Activated T-cell treated with anti-CD3 and anti-CD28 coated beads for 48 hours (primary cell): ENCODE measurements around the gene NUP188.
"Not testable (repeated sequence)": the region's sequence is repeated elsewhere in the genome, so short reads cannot be mapped to it uniquely, and the experiment has no call there.

Experiments
- DNase-seq: peaks from one replicate; pipeline ENCODE4 v3.0.0-alpha.2; 2020; ENCODE audit warnings: low read depth

NUP188 gene

DNA sequence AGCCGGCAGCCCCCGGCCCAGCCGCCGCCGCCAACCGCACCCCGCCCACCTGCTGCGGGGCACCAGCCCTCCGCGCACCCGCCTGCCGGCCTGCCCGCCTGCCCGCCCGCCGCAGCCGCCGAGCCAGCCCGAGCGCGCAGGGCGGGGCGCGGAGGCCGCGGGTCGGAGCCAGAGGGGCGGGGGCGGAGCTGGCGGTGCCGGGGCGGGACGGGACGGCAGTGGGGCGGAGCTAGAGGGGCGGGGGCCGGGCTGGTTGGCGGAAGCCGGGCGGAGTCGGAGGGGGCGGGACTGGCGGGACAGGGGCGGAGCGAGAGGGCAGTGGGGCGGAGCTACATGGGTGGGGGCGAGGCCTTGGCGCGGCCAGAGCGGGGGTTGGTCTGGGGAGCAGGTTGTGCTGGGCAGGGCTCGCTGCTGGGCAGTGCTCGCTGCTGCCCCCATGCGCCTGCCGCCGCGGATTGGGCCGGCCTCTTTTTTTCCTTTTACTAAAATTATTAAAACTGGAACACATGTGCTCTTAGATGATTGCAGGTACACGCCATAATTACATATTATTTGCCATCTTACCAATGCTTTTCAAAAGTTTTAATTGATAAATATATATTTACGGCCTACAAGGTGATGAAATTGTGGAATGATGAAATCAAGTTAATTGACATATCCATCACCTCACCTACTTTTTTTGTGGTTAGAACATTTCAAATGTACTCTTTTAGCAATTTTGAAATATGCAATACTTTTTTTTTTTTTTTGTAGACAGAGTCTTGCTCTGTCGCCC is 80.9 kb downstream of the NUP188 start, which contains the start of gene SH3GLB2:
SH3GLB2 (minus strand) TSS at position 140 of the 775 bp plus-strand sequence. CDS start 177 bp downstream, outside the sequence.
- DNase-seq: peak; percentile 94

DNA sequence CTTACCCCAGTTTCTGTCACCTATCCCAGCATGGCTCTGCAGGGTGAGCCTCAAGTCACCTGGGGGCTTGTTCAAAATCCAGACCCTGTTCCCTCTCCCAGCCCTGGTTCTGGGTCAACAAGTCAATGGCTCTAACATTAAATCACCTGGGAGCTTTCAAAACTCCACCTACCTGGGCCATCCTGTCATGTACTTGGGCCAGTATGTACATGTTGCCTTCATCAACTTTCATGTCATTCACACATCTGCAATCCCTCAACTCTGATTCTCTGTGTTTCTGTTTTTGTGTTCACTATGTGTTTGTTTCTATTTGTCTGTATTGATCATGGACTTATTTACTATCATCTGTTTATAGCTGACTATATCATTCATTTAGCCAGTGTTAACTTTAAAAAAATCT is 82.7 kb downstream of the NUP188 start:
- no peak for DNase-seq

DNA sequence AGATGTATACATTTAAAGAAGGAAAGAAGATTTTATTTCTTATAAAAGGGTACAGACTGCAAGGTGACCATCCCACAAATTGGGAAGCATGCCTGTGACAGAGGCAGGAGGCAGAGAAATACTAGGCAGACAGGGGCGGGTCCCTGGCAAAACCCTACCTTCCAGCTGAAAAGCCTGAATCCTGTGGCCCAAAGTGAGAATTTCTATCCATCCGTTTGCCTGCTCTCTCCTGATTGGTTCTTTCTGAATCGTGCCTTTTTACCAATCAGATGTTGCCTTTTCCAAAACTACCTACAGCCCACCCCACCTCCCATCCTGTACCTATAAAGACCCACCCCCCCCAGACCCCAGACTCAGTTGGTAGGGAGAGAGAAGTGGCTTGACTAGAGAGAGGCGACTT is 84.0 kb downstream of the NUP188 start:
- no peak for DNase-seq

DNA sequence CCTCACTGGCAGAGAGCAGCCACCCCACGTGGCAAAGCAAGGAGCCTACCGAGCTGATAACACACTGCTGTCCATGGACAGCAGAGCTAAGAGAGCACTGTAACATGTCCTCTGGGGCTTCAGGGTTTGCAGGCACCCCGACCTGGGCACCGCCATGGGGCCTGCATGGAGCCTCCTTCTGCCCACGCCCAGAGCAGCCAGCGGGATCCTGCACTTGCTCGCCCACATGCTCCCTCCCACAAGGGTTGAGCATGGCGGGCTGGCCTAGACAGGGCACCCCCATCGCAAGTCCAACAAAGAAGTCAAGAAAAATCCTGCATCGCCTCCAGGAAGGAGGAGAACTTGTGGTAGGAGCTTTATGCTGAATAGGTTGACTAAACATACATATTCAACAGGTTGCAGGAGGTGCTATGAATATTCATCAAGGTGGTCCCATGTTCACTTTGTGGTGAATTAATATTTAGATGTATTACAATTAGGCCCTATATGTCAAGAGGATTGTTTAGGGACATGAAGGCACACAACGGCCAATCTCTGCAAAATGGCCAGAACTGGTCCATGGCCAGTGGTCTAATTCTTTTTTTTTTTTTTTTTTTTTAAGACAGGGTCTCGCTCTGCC is 85.2 kb downstream of the NUP188 start:
- no peak for DNase-seq

DNA sequence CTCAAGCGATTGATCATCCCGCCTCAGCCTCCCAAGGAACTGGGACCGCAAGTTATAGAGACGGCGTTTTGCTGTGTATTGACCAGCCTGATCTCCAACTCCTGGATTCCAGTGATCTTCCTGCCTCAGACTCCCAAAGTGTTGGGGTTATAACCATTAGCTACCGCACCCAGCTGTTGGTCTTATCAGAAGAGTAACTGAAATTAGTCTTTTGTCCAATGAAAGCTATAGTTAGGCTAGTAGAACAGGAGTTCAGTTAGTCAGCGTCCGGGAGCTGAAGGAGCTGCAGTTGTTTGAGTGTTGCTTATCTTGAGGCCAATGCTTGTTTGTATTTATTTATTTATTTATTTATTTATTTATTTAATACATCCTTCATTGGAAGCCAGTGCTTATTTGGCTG is 85.7 kb downstream of the NUP188 start:
- DNase-seq: no peak

DNA sequence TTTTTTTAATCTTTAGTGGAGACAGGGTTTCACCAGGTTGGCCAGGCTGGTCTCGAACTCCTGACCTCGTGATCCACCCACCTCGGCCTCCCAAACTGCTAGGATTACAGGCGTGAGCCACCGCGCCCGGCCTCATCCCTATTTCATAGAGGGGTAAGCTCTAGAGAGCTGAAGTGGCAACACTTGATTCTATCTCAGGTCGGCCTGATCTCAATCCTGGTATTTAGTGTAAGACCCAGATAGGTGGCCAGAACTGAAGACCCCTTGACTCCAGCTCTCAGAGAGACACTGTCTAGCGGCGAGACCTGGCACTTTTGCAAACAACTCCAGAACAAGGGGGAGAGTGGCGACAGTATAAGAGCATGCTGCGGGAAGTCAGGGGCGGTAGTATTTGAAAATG is 88.3 kb downstream of the NUP188 start:
- not testable (repeated sequence) for DNase-seq

DNA sequence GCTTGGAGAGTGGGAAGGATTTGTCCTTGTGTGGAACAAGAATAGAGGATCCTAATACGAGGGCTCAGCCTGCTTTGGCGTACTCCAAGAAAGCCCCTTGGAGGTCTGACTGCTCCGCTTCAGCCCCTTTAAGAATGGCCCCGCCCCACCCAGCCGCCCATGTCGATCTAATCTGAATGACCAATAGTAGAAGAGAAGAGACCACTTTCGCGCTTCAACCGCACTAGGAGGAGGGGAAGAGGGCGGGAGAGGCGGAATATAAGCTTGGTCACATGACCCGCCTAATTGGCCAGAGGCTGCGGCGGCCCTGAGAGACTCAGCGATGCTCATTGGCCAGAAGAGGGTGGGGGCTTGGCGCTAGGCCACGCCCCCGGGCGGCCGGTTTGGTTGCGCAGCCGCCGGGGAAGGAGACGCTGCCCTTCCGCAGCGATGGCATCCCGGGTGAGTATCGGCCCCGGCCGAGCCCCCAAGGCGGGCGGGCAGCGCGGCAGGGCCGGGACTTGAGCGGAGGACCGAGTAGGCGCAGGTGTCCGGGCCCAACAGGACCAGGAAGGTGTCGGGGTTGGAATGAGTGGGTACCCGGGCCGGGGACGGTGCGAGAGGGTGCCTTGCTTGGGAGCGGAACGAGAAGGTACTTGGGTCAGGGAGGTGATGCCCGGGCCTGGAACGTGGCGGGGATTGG is 88.9 kb downstream of the NUP188 start, which contains the start of gene MIGA2:
MIGA2 (plus strand) TSS at position 386 of the 682 bp plus-strand sequence. CDS start 3,969 bp downstream, outside the sequence.
- DNase-seq: peak; percentile 90

DNA sequence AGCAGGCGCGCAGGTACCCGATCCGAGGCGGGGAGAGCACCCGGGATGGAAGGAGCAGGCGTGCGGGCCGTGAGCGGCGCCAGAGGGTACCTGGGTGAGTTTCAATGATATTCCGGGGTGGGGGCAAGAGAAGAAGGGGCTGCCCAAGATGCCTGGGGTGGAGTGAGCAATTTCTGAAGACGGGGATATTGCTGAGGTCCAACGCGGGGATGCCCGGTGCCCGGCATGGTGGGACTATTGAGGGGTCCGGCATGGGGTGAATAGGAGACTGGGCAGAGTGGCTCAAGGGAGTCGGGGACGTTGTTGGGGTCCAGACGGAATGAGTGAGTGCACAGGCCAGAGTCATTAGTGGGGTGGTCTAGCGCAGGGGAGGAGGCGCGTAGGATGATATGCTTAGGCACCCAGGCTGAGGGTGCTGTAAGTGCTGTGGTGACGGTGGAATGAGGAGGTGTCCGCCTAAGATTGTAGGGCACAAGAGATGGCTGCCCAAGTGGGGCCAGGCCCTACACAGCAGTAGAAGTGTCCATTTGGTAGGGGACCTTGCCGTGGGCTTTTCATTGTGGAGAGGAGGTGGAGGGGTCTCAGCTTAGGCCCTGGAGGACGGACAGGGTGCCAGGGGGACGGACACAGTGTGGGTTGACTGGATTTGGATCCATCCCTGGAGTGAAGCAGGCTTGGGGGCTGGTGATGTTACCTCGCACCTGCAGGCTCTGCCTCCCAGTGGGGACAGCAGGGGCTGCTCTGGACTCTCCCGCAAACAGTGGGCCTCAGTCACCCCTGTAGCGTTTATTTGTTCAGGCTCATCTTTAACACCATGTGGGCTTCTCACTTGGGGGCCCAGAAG is 89.6 kb downstream of the NUP188 start:
- no peak for DNase-seq

DNA sequence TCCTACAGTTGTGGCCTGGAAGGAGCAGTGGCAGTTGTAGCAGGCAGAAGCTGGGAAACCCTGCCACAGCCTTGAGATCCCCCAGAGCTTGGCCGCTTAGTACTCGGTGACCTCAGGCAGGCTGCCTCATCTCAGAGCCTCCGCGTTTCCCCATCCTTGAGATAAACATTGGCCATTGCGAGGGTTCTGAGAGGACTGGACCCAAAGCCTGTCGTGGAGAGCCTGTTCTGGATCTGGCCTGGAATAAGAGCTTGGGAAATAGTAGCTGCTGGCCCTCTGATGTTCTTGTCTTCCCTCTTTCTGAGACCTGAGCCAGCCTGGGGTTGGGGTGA is 90.2 kb downstream of the NUP188 start:
- no peak for DNase-seq

DNA sequence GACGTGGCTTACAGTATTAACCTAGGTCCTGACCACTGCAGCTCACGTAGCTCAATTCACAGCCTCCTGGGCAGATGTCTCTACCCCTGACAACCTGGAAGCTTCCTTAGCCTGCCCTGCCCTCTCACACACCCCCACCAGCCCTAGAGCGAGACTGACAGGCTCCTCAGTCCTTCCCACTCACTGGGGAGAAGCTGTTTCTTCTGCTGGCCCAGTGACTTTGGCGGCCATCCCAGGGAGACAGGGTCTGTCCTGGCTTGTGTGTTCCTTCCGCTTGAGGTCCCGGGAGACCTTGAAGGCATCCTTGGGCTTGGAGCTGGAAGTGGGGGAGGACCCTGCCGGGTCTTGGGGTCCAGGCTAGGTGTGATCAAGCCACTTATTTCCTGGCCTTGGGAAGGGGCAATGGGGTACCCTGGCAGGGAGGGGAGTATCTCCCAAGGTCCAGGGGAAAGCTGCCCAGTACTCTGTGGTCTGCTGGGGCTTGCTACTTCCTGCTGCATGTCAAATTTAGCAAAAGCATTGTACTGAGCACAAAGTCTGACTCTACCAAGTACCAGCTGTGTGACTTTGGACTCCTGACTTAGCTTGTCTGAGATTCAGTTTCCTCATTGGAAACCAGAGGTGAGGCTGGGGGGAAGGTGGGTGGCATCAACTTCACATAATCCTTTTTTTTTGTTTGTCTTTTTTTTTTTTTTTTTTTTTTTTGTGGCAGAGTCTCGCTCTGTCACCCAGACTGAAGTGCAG is 90.8 kb downstream of the NUP188 start:
- no peak for DNase-seq

DNA sequence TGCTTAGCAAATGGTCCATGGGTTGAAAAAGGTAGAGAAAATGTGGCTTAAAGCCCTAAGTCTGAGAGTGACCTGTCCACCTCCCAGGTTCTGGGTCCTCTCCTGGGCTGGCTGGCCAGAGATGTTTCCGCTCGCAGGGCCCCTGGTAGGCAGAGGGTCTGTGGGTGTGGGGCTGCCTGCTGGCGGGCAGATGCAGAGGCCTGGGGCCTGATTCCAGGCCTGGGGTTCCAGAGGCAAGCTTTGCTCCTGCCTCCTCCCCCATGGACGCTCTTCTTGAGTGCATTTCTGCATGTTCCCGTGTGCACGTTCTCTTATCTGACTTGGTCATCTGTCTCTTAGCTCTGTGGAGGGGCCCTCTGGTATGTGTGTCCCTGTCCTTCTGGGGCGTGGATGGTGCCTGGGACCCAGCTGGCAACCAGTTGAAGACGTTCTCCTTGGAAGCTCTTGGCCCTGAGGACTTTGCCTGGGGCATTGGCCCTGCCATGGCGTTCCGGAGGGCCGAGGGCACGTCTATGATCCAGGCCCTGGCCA is 92.7 kb downstream of the NUP188 start:
- DNase-seq: no peak

DNA sequence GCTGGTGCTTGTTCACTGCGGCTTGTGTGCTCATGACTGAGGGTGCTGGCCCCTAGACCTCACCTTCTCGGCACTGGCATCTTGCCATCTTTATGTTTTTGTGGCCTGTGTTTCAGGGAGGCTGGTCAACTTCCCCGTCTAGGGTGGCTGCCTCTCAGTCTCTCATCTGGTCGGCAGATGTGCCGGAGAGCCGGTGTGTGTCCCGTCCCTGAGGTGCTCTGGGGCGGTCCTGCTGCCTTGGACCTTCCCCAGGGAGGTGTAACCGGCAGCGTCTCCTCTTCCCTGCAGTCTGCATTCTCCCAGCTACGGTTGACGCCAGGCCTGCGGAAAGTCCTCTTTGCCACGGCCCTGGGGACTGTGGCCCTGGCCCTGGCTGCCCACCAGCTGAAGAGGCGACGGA is 94.5 kb downstream of the NUP188 start:
- DNase-seq: no peak

DNA sequence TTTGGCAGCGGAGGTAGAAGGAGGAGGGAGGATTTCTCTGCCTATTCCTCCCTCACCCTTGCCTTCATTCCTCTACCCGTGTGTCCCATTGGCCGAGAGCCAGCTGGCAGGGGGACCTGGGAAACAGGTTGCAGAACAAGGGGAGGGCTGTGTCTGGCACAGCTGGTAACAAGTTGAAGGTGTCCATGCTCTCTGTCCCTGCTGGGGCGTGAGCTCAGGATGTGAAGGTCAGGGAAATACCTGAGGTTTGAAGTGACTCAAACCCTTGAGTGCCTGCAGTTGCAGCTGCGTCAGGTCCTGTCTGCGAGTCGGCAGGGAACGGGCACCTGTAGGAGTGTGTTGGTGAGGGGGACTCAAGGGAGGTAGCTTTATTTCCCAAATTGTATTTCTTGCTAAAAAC is 105.1 kb downstream of the NUP188 start:
- DNase-seq: no peak

DNA sequence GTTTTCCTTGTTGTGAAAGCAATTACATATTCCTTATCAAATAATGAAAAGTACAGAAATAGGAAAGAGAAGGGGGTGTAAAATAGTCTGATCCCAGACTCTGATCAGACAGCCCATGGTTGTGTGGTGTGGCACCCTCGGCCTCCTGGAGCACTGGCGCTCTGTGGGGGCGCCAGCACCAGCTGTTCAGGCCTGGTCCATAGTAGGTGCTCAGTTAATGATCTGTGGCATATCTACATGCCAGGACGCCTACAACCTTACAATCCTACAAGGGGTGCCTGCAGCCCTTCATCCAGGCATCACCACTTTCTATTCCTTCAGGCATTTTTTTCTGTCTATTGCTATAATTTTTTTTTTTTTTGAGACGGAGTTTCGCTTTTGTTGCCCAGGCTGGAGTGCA is 105.5 kb downstream of the NUP188 start:
- DNase-seq: no peak

DNA sequence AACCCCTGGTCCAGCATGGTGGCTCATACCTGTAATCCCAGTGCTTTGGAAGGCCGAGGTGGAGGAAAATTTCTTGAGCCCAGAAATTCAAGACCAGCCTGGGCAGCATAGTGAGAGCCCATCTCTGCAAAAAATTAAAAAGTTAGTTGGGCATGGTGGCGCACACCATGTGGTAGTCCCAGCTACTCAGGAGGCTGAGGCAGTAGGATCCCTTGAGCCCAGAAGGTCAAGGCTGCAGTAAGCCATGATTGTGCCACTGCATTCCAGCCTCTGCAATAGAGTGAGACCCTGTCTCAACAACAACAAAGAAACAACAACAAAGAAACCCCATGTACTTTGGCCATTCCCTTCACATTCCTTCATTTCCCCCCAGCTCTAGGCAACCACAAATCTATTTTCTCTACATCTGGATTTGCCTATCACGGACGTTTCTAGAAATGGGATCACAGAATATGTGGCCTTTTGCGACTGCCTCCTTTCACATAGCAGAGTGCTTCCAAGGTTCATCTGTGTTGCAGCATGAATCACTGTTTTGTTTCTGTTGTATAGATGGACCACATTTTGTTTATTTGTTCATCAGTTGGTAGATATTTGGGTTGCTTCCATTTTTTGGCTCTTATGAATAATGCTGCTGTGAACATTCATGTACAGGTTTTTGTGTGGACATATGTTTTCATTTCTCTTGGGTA is 106.8 kb downstream of the NUP188 start:
- DNase-seq: no peak
